Glutamatergic neuron (in vitro differentiated cells): ENCODE measurements around the gene LANCL1. TPM values are rescaled to one million over a fixed set of nuclear protein-coding genes. Genes with fewer than 3 reads are reported as not detected.

ENCODE experiments used
- DNase-seq: peaks from one replicate; pipeline ENCODE4 v3.0.0; 2022
- H3K27ac Mint-ChIP-seq: one replicate; pipeline ENCODE4 v1.8.0; 2020; ENCODE audit warnings: mild to moderate bottlenecking, mixed read lengths, inconsistent platforms; ENCODE audit not compliant: unreplicated experiment
- H3K27me3 Mint-ChIP-seq: one replicate; pipeline ENCODE4 v1.8.0; 2020; ENCODE audit warnings: mild to moderate bottlenecking, moderate library complexity, mixed read lengths, inconsistent platforms; ENCODE audit not compliant: unreplicated experiment
- H3K36me3 Mint-ChIP-seq: one replicate; pipeline ENCODE4 v1.8.0; 2020; ENCODE audit warnings: mild to moderate bottlenecking, mixed read lengths, inconsistent platforms; ENCODE audit not compliant: unreplicated experiment
- H3K4me1 Mint-ChIP-seq: one replicate; pipeline ENCODE4 v1.8.0; 2020; ENCODE audit warnings: mild to moderate bottlenecking, low read depth, mixed read lengths, inconsistent platforms; ENCODE audit not compliant: unreplicated experiment
- H3K4me3 Mint-ChIP-seq: one replicate; pipeline ENCODE4 v1.8.0; 2020; ENCODE audit warnings: mild to moderate bottlenecking, mixed read lengths, inconsistent platforms; ENCODE audit not compliant: unreplicated experiment
- H3K9me3 Mint-ChIP-seq: one replicate; pipeline ENCODE4 v1.8.0; 2020; ENCODE audit warnings: mild to moderate bottlenecking, moderate library complexity, mixed read lengths, inconsistent platforms; ENCODE audit not compliant: unreplicated experiment
- total RNA-seq: library from RNA; stranded (reverse); fragmentation: NEBNext Ultra II Directional; extraction: Animal tissue kit (Norgen Biotek cat#: 25700); gene quantifications from one replicate; pipeline ENCODE4 v1.2.1, GENCODE V29; 2021; ENCODE audit not compliant: unreplicated experiment
- TF ChIP-seq, protein P1 (sequence below): fragments of 200-600 bp; sonication (generic); IDR thresholded peaks from one replicate; pipeline ENCODE4 v1.5.0; 2021; ENCODE audit not compliant: partially characterized antibody, unreplicated experiment

The LANCL1 gene
- total RNA-seq, 1 donor from 2014 or later: 72.4 TPM

DNA sequence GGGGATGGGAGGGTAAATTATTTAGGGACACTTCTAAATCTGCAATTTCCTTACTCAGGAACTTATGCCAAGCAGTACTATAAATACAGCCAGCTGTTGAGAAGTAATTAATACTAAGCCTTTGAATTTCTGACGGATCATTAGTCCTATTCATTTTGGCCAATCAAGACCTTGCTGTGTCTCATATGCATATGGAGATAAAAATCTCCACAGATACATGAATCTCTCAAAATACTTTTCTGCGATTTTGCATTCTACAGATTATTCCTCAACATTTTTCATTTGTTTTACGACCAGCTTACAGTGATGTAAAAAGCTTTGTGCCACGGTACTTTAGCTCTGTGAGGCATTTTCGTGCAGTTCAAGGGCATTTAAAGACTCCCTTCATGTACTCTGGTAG lies 16.7 kb downstream of the LANCL1 start:
- TF ChIP-seq, protein P1, sequence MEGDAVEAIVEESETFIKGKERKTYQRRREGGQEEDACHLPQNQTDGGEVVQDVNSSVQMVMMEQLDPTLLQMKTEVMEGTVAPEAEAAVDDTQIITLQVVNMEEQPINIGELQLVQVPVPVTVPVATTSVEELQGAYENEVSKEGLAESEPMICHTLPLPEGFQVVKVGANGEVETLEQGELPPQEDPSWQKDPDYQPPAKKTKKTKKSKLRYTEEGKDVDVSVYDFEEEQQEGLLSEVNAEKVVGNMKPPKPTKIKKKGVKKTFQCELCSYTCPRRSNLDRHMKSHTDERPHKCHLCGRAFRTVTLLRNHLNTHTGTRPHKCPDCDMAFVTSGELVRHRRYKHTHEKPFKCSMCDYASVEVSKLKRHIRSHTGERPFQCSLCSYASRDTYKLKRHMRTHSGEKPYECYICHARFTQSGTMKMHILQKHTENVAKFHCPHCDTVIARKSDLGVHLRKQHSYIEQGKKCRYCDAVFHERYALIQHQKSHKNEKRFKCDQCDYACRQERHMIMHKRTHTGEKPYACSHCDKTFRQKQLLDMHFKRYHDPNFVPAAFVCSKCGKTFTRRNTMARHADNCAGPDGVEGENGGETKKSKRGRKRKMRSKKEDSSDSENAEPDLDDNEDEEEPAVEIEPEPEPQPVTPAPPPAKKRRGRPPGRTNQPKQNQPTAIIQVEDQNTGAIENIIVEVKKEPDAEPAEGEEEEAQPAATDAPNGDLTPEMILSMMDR: no peak
- Mint-ChIP-seq H3K36me3 (peaks cover 7% of the 10 kb centered on the region), H3K4me1 (peaks cover 20% of the 10 kb centered on the region), H3K9me3 (no peaks in the 10 kb centered on the region), H3K27me3 (no peaks in the 10 kb centered on the region), H3K4me3 (no peak overlapping the region), H3K27ac (no peak overlapping the region)
- no peak for DNase-seq

DNA sequence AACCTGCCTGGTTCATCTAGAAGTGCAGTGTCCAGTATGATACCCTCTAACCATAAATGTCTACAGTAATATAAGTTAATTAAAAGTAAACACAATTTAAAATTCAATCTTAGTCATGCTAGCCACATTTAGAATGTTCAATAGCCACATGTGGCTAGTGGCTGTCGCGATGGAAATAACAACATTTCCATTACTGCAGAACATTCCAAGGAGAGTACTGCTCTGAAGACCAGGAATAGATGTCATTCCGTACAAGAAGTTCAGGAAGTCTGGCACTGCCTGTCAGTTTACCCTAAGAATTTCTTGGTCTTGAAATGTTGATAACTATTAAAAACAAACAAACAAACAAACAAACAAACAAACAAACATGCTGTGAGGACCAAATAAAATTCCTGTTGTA lies 17.2 kb downstream of the LANCL1 start:
- H3K4me3 Mint-ChIP-seq: no peak overlapping the region
- H3K9me3 Mint-ChIP-seq: no peaks in the 10 kb centered on the region
- H3K4me1 Mint-ChIP-seq: peaks cover 20% of the 10 kb centered on the region
- H3K27me3 Mint-ChIP-seq: no peaks in the 10 kb centered on the region
- TF ChIP-seq, protein P1: no peak
- no peak overlapping the region for H3K27ac Mint-ChIP-seq
- DNase-seq: no peak
- H3K36me3 Mint-ChIP-seq: peaks cover 7% of the 10 kb centered on the region

DNA sequence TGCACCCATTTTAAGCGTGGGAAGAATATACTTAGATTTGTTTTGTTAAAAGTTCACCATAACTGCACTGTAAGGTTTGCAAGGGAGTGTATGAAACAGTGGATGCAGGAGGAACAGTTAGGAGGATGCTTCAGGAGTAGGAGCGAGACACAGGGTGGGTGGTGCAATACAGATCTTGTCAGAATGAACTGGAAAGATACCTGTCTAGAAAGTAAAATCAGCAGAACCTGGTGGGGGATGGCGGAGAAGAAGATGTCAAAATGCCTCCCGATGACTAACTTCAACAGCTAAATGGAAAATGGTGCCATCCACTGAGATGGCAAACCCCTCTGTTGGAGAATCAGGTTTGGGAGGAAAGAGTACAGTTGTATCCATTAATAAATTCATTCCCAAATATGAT lies 18.2 kb downstream of the LANCL1 start:
- H3K27ac Mint-ChIP-seq: peak overlapping the region; percentile 20
- TF ChIP-seq, protein P1: no peak
- no peak for DNase-seq
- H3K27me3 Mint-ChIP-seq: no peaks in the 10 kb centered on the region
- H3K4me1 Mint-ChIP-seq: peaks cover 20% of the 10 kb centered on the region
- H3K36me3 Mint-ChIP-seq: peaks cover 7% of the 10 kb centered on the region
- no peaks in the 10 kb centered on the region for H3K9me3 Mint-ChIP-seq
- H3K4me3 Mint-ChIP-seq: no peak overlapping the region

DNA sequence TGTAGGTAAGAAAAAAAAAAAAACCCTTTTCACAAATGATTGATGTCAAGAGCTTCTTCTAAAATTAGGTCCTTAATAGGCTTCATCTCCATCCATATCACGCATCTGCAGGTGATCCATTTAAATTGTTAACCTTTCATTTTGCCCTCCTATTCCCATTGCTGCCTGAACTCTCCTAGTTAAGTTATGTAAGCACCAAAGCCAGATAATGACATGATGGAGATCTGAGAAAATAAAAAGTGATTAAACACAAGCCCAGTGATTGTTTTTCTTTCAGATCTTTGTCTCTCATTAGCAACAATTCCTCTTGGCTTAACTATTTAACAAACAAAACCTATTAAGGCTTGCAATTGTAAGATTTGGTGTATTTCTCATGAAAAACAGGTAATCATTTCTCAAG lies 20.0 kb downstream of the LANCL1 start:
- peaks cover 8% of the 10 kb centered on the region for H3K4me1 Mint-ChIP-seq
- peaks cover 7% of the 10 kb centered on the region for H3K36me3 Mint-ChIP-seq

DNA sequence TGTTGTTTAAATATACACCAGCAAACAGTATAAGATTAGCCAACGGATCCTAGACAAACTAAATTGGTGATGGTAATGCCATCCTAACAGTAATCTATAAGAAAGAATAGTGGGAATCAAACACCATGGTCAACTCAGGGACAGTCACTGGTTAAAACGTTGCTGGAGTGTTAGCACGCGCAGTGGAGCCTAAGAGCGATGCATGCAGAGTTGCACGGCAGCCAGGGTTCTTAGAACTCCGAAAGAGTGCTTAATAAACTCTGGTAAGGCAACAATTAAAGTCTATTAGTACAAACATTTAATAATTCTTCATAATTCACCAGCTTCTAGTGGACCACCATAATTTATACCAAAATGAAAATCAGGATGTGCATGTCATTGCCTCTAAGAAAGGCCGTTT lies 22.2 kb downstream of the LANCL1 start:
- no peaks in the 10 kb centered on the region for H3K4me1 Mint-ChIP-seq
- no peak overlapping the region for H3K4me3 Mint-ChIP-seq
- DNase-seq: no peak
- peaks cover 2% of the 10 kb centered on the region for H3K9me3 Mint-ChIP-seq
- no peak overlapping the region for H3K27ac Mint-ChIP-seq
- H3K36me3 Mint-ChIP-seq: peaks cover 23% of the 10 kb centered on the region
- TF ChIP-seq, protein P1: no peak
- no peaks in the 10 kb centered on the region for H3K27me3 Mint-ChIP-seq

More for the DNA sequence above, 20.0 kb downstream of the LANCL1 start:
- DNase-seq: no peak
- TF ChIP-seq, protein P1: no peak
- no peaks in the 10 kb centered on the region for H3K9me3 Mint-ChIP-seq
- no peak overlapping the region for H3K4me3 Mint-ChIP-seq
- no peak overlapping the region for H3K27ac Mint-ChIP-seq
- no peaks in the 10 kb centered on the region for H3K27me3 Mint-ChIP-seq
